GM12865 (cell line): Measurements from ENCODE around the gene KCNK10.

ENCODE experiments used
- DNase-seq: peaks from one replicate; pipeline ENCODE4 v3.0.0; 2010; ENCODE audit warnings: low read depth
- H3K4me3 ChIP-seq: 2 replicates; pipeline ENCODE4 v1.5.1; 2011; ENCODE audit warnings: mild to moderate bottlenecking, low read depth, low read length, control low read depth
- TF ChIP-seq, protein P1 (sequence below): IDR thresholded peaks from 2 replicates; pipeline ENCODE4 v1.5.1; 2011; ENCODE audit warnings: low read length, control low read depth, low read depth, inconsistent platforms; ENCODE audit not compliant: insufficient read depth; ENCODE audit errors: missing control alignments

The KCNK10 gene

DNA sequence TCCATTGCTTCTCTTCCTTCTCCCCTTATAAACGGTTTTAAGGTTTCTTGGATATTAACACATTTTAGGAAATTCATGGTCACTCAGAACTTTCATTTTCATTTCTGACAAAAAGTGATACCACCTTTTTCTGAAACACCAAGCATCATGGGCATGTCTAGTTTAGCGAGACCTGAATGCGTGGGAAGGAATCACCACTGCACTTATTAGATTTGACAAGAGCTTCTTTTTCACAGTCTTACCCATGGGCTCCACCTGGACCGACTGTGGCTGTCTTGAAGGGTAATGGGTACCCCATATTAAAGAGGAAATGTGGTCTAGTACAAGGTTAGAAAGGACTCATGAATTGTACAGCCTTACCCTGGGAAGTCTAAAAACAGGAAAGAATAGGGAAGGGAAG lies 95.4 kb downstream of the KCNK10 start:
- DNase-seq, result peak; percentile 38
- TF ChIP-seq, protein P1, sequence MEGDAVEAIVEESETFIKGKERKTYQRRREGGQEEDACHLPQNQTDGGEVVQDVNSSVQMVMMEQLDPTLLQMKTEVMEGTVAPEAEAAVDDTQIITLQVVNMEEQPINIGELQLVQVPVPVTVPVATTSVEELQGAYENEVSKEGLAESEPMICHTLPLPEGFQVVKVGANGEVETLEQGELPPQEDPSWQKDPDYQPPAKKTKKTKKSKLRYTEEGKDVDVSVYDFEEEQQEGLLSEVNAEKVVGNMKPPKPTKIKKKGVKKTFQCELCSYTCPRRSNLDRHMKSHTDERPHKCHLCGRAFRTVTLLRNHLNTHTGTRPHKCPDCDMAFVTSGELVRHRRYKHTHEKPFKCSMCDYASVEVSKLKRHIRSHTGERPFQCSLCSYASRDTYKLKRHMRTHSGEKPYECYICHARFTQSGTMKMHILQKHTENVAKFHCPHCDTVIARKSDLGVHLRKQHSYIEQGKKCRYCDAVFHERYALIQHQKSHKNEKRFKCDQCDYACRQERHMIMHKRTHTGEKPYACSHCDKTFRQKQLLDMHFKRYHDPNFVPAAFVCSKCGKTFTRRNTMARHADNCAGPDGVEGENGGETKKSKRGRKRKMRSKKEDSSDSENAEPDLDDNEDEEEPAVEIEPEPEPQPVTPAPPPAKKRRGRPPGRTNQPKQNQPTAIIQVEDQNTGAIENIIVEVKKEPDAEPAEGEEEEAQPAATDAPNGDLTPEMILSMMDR, result no peak
- H3K4me3 ChIP-seq, result no peak overlapping the region

DNA sequence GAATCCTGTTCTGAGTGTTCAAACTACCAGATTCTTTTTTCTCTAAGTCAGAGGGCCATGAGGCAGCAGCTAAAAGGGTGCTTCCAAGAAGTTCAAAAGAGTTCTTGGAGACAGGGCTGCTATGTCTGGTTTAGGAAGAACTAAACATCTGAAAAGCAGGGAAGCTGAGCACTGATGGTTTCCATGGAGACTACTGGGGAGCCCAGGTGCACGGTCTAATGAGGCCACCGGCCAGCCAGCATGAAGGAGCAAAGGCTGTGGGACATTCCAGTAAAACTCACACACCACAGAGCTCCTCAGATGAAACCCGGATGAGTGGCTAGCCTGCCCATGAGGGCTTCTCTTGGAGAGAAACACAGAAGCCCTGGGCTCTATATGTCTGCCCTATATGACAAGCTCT lies 97.3 kb downstream of the KCNK10 start:
- H3K4me3 ChIP-seq, result no peak overlapping the region
- TF ChIP-seq, protein P1, result no peak
- no peak for DNase-seq

DNA sequence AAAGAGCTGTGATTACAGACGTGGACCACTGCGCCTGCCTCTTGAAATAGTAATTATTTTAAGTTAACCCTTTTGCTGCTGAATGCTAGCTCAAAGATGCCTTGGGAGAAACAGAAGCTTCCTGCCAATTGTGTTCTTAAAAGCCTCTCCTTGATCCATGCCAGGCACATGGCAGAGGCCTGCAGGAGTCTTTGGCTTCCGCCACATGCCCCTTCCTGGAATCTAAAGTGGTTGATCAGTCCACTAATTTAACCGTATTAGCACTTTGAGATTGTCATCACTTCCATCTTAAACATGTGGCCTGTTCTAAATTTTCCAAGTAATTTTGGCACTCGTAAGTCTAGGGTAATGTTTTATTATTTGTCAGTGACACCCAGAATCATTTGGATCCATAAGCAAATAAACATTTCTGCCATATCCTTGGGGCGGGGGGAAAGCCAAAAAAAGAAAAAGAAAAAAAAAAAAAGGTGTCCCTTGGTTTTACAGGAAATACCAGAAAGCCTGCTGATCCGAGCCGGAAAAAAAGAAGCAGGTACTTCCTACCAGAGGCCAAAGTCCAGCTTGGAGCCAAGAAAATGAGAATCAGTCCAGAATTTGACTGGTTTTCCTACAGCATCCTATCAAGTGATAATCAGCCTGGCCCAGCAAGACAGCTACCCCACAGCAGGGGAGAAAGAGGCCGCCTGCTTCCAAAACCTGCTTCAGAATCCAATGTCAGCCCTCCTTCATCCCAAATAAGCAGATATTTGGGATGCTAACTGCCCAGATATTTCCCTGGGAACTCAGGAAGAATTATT lies 104.8 kb downstream of the KCNK10 start:
- DNase-seq, result no peak
- TF ChIP-seq, protein P1, result no peak

DNA sequence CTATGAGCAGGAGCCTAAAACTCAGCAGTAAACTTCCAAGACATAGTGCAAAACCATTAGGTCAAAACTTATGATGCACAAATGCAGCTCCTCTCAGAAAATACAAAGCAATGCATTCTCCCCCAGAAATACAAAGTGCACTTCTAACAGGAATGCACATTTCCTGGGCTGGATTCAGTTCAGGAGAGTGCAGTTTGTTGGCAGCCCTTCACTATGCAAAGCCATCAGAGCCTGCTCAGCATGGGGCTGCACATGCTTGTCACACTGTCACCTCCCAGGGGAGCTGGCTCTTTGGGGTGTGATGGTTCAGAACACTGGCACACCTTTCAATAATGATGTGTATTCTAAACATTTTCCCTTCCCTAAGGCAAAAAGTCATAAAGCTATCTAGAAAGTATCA lies 110.4 kb downstream of the KCNK10 start:
- no peak for DNase-seq
- H3K4me3 ChIP-seq, result no peak overlapping the region
- TF ChIP-seq, protein P1, result no peak

More for the DNA sequence above, 104.8 kb downstream of the KCNK10 start:
- no peak overlapping the region for H3K4me3 ChIP-seq

DNA sequence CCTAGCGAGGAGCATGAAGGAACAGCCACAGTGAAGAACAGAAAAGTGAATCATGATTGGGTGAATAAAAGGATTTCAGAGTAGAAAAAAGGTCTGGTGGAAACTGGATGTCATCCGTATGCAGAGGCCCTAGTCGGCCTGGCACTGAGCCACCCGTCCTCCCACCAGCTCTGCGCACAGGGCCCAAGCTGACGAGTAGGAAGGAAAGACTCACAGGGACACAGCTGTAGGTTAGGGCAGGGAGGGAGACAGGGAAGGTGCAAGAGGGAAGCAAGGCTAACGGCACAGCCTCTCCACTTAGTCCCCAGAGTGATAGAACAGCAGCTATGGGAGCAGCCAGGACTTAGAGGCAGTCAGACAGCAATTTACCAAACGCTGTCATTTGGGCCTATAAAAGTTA lies 112.6 kb downstream of the KCNK10 start:
- no peak overlapping the region for H3K4me3 ChIP-seq
- TF ChIP-seq, protein P1, result no peak
- no peak for DNase-seq

DNA sequence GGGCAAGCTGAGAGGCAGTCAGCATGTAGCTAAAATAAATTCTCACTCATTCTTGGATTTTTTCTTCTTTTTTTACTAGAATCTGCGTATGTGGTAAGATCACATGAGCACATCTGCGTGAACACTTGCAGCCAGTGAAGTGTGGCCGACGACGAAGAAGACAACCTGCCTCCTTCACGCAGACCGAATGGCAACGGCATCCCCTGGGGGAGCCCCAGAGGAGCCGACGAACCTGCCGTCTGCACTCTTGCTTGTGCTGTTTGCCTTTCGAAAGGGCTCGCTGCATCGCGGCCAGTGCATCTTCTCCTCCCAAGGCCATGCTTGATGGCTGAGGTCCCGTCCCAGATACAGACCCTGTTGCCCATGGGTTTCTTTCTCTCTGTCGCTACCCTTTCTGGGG lies 113.8 kb downstream of the KCNK10 start:
- DNase-seq, result peak; percentile 71
- TF ChIP-seq, protein P1, result no peak
- H3K4me3 ChIP-seq, result no peak overlapping the region

DNA sequence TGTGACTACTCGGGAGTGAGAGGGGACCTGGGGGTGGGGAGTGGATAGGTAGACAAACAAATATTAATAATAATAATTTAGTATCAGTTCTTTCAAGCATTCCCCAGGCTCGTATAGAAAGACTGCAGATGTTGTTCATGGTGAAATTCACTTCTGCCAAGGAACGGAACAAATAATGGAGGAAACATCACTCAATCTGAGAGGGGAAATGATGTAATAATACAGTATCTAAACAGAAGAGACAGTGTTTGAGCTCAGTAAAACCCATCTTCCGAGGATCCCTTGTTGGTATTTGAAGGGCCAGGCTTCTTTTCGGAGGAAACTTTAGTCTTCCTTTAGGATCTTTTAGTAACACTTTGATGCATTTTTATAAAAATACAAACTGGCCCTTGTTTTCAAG lies 114.2 kb downstream of the KCNK10 start:
- TF ChIP-seq, protein P1, result no peak
- H3K4me3 ChIP-seq, result no peak overlapping the region
- DNase-seq, result peak; percentile 13
